HEK293 (cell line): ENCODE results near the gene ZNF556.

Source experiments
- CTCF ChIA-PET: fragments of 350-600 bp; formaldehyde crosslinking; extraction: SDS; loops from one replicate; lab custom pipeline; 2021; ENCODE audit warnings: antibody characterized with exemption; lab: Yijun Ruan, JAX
- POLR2A ChIA-PET: fragments of 300-600 bp; formaldehyde crosslinking; extraction: SDS; loops from one replicate; lab custom pipeline; 2020; ENCODE audit warnings: antibody characterized with exemption, inconsistent platforms; lab: Yijun Ruan, JAX
- H3K27ac ChIP-seq: fragments of 200-500 bp; sonication (Bioruptor generic); 2 replicates; pipeline ENCODE4 v1.5.1; 2014; ENCODE audit warnings: low read depth, low read length, control low read depth, inconsistent platforms; ENCODE audit errors: extremely low read depth
- H3K36me3 ChIP-seq, 2 experiments: fragments of 200-500 bp in 1 of 2; sonication (Bioruptor generic) in 1 of 2; 1 replicate in 1 of 2; 2 replicates in 1 of 2; pipeline ENCODE4 v1.5.1; 2014 to 2017; ENCODE audit warnings: inconsistent platforms in 2 of 2, low read length in 2 of 2; ENCODE audit not compliant: control insufficient read depth in 2 of 2, insufficient read depth in 1 of 2
- H3K4me1 ChIP-seq: fragments of 200-500 bp; sonication (Bioruptor generic); 2 replicates; pipeline ENCODE4 v1.5.1; 2014; ENCODE audit warnings: mild to moderate bottlenecking, low read length, inconsistent platforms; ENCODE audit not compliant: control insufficient read depth, insufficient read depth
- H3K4me3 ChIP-seq: 2 replicates; pipeline ENCODE4 v1.5.1; 2011; ENCODE audit warnings: low read depth, mild to moderate bottlenecking, control low read depth, low read length, moderate library complexity
- H3K9me3 ChIP-seq: fragments of 200-500 bp; sonication (Bioruptor generic); 2 replicates; pipeline ENCODE4 v1.5.1; 2014; ENCODE audit warnings: low read depth, low read length, inconsistent platforms; ENCODE audit not compliant: control insufficient read depth, insufficient read depth
- INSM2 ChIP-seq: fragments of 450-650 bp; formaldehyde crosslinking; IDR thresholded peaks from 2 replicates; pipeline ENCODE4 v1.5.1; 2016; ENCODE audit warnings: missing biosample characterization, missing genetic modification characterization
- KLF7 ChIP-seq: fragments of 450-650 bp; formaldehyde crosslinking; IDR thresholded peaks from 2 replicates; pipeline ENCODE4 v1.5.1; 2016; ENCODE audit warnings: missing biosample characterization, missing genetic modification characterization, borderline replicate concordance
- PRDM2 ChIP-seq: fragments of 450-650 bp; formaldehyde crosslinking; IDR thresholded peaks from 2 replicates; pipeline ENCODE4 v1.5.1; 2016; ENCODE audit warnings: missing biosample characterization, missing genetic modification characterization, borderline replicate concordance
- PRDM6 ChIP-seq: fragments of 450-650 bp; formaldehyde crosslinking; IDR thresholded peaks from 2 replicates; pipeline ENCODE4 v1.5.1; 2017; ENCODE audit warnings: missing biosample characterization, missing genetic modification characterization
- REPIN1 ChIP-seq: fragments of 450-650 bp; formaldehyde crosslinking; IDR thresholded peaks from 2 replicates; pipeline ENCODE4 v1.5.1; 2017; ENCODE audit warnings: missing biosample characterization, missing genetic modification characterization, low read depth
- REST ChIP-seq: fragments of 450-650 bp; formaldehyde crosslinking; IDR thresholded peaks from 2 replicates; pipeline ENCODE4 v1.5.1; 2016; ENCODE audit warnings: missing biosample characterization, missing genetic modification characterization
- SCRT1 ChIP-seq: fragments of 450-650 bp; formaldehyde crosslinking; IDR thresholded peaks from 2 replicates; pipeline ENCODE4 v1.5.1; 2016; ENCODE audit warnings: missing biosample characterization, missing genetic modification characterization, borderline replicate concordance
- SCRT2 ChIP-seq: fragments of 450-650 bp; formaldehyde crosslinking; IDR thresholded peaks from 2 replicates; pipeline ENCODE4 v1.5.1; 2016; ENCODE audit warnings: missing biosample characterization, missing genetic modification characterization
- SETDB1 ChIP-seq: IDR thresholded peaks from one replicate; pipeline ENCODE4 v1.6.1; 2017; ENCODE audit warnings: mild to moderate bottlenecking, low read length, moderate library complexity, mixed read lengths; ENCODE audit not compliant: insufficient read length
- TRIM28 ChIP-seq: IDR thresholded peaks from 2 replicates; pipeline ENCODE4 v1.6.1; 2011; ENCODE audit warnings: low read length, control low read depth, borderline replicate concordance
- ZNF18 ChIP-seq: fragments of 450-650 bp; formaldehyde crosslinking; IDR thresholded peaks from 2 replicates; pipeline ENCODE4 v1.5.1; 2016; ENCODE audit warnings: missing biosample characterization, missing genetic modification characterization
- ZNF274 ChIP-seq, 2 experiments: fragments of 200-500 bp in 1 of 2; fragments of 450-650 bp in 1 of 2; sonication (Bioruptor generic) in 1 of 2; formaldehyde crosslinking in 1 of 2; IDR thresholded peaks; 2 replicates each; pipeline versions ENCODE4 v1.5.1 to v1.6.1; 2014 to 2016; ENCODE audit warnings: borderline replicate concordance in 1 of 2, inconsistent platforms in 1 of 2, low read length in 1 of 2, missing biosample characterization in 1 of 2, missing genetic modification characterization in 1 of 2
- ZNF391 ChIP-seq: fragments of 450-650 bp; formaldehyde crosslinking; IDR thresholded peaks from 2 replicates; pipeline ENCODE4 v1.5.1; 2016; ENCODE audit warnings: low read depth, missing biosample characterization, missing genetic modification characterization, borderline replicate concordance
- ZNF513 ChIP-seq: fragments of 450-650 bp; IDR thresholded peaks from 2 replicates; pipeline ENCODE4 v1.5.1; 2018; ENCODE audit warnings: missing biosample characterization, missing genetic modification characterization
- ZSCAN4 ChIP-seq: fragments of 450-650 bp; formaldehyde crosslinking; IDR thresholded peaks from 2 replicates; pipeline ENCODE4 v1.5.1; 2017; ENCODE audit warnings: missing biosample characterization, missing genetic modification characterization

Gene ZNF556

GRCh38 chr19:2827840-2828489 is 39.2 kb upstream of the ZNF556 start (continued):
- TF ChIP-seq ZSCAN4 (tag by site-specific recombination) (no peak), REPIN1 (tag by site-specific recombination) (no peak), PRDM2 (tag by site-specific recombination) (no peak), PRDM6 (tag by site-specific recombination) (no peak), KLF7 (tag by site-specific recombination) (no peak), SCRT2 (tag by site-specific recombination) (no peak), ZNF513 (tag by site-specific recombination) (no peak)

GRCh38 chr19:2834294-2834871 is 32.8 kb upstream of the ZNF556 start:
- Histone ChIP-seq H3K36me3 (peaks cover 0 to 23% of the 10 kb centered on the region in 2 experiments; a peak in 2 of 3 replicates), H3K4me3 (no peak overlapping the region), H3K9me3 (no peaks in the 10 kb centered on the region), H3K27ac (no peak overlapping the region), H3K4me1 (no peaks in the 10 kb centered on the region)
- POLR2A ChIA-PET: no interaction called here
- TF ChIP-seq INSM2 (tag by site-specific recombination) (no peak), TRIM28 (peak; percentile 98; the same call in 1 of the 2 replicates), SETDB1 (peak; percentile 100), SCRT1 (tag by site-specific recombination) (peak; percentile 90), REST (tag by site-specific recombination) (no peak), ZNF391 (tag by site-specific recombination) (no peak), ZNF18 (no peak), SCRT2 (tag by site-specific recombination) (peak; percentile 83), ZNF274 (IDR thresholded peaks at IDR 0.05; ENCODE audit: low read length) (peak; percentile 55; the same call in 1 of the 2 replicates), ZNF274 (tag by site-specific recombination; IDR thresholded peaks at IDR 0.05; ENCODE audit: borderline replicate concordance) (peak; percentile 98)
- CTCF ChIA-PET: interaction anchor here (0.6 kb wide), 1 partner anchor 36 kb away, joined by 3 read pairs; no protein-coding TSS in a partner anchor
